Amniotic stem cell (primary cell): ENCODE results near the gene BACH1.

Source experiments
- DNase-seq: peaks from one replicate; lab custom pipeline; 2025; lab: John Stamatoyannopoulos, UW

Gene BACH1

DNA sequence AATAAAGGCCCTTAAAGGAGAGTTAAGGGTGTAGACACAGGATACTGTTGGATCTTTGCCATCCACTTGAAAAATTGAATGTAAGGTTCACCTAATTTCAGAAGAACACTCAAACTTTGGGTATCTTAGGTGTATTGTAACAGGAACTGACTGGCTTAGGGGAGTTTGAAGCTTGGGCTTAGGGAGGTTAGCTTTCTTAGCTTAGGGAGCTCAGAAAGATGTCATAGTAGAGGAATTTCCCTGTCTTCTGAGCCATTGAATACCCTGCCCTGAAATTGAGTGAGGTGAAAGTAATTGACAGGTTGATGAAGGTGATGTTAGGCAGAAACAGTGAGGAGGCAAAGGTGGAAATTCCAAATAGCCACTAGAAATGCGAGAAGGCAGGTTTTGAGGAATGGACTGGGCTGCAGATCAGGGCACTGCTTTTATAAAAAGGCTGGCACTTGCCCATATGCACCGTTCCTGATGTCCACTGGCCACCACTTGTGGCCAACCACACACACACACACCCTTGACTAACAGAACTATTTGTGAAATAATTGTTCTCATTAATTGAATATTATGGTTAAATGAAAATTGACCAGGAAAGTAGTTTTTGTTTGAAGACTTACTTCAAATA is 16.5 kb downstream of the BACH1 start:
- DNase-seq = no peak

DNA sequence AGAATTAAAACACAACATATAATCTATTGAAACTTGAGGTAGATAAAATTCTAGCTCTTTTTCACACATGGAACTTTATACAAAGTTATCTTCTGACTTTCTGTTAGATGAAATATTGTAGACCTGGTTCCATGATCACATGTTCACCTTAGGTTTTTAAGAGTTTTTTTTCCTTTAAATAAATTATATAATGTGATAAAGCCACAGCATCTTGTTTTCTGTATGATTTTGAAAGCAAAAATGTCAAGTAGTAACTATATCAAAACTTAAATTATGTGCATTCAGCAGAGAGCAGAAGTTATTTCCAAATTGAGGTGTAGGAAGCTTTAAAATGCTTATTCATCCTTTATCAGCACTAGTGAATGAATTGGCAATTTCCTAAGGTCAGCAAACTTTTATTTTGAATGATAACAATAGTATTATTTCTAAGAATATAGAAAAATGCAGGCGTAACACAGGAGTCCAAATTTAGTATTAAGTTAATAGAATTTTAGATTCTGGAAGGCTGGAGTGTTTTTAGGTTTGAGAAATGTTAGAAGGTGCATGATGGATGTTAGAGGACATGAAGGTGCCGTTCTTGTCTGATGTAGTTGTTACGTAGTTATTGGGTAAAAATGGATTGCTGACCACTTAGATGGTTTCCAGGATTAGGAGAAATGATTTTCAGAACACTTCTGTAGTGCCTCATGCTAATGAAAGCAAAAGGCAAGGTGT is 17.5 kb downstream of the BACH1 start:
- no peak for DNase-seq

DNA sequence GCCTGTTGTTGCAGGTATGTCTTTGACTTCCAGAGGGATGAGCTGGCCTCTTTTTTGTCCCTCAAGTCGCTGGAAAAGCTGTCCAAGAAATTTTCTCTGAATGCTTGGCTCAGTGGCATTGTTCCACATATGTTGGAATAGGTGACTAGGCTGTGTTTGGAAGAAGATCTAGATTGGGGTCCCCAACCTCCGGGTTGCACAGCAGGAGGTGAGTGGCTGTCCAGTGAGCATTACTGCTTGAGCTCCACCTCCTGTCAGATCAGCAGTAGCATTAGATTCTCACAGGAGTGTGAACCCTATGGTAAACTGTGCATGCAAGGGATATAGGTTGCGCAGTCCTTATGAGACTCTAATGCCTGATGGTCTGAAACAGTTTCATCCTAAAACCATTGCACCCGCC is 18.1 kb downstream of the BACH1 start:
- DNase-seq = no peak

DNA sequence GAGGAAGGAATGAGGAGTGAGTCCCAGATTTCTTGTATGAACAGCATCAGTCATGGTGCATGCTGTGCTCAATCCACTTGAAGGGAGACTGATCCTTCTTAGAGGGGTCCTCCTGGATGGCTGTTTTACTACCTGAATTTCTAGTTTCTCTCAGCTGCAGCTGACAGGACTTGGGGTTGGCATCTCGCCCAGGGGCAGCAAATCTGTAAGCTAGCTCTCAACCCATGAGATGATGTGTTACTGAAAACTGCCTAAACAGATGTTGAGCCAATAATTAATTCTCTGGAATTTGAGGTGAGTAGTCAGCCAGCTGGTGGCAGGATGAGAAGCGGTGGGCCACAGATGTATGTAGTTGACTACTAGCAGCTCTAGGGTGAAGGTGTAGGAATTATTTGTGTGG is 19.6 kb downstream of the BACH1 start:
- DNase-seq = no peak

DNA sequence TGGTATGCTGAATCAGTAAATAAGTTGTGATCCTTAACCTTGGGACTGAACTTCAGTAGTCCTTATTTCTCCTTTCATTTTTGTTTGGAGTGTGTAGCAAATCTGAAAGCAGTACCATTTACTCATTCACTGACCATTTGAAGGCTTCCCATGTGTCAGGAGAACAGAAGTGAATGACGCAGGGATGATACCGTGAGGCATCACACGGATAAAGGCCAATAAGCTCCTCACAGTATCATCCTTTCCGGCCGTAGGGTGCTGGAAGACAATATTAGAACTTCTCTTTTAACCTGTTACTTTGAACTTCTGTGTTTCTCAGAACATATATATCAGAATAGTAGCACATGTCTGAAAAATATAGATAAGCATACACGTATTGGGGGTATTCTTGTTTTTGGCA is 21.3 kb downstream of the BACH1 start:
- no peak for DNase-seq

DNA sequence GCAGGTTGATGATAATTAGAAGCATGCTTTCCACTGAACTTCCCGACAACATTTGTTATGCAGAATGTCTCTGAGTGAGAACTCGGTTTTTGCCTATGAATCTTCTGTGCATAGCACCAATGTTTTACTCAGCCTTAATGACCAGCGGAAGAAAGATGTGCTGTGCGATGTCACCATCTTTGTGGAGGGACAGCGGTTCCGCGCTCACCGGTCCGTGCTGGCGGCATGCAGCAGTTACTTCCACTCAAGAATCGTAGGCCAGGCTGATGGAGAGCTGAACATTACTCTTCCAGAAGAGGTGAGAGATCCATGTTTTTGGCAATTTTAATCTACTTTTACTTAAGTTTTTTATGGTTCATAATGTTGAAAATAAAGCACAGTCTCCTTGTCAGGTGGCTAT is 22.5 kb downstream of the BACH1 start:
- DNase-seq = no peak

DNA sequence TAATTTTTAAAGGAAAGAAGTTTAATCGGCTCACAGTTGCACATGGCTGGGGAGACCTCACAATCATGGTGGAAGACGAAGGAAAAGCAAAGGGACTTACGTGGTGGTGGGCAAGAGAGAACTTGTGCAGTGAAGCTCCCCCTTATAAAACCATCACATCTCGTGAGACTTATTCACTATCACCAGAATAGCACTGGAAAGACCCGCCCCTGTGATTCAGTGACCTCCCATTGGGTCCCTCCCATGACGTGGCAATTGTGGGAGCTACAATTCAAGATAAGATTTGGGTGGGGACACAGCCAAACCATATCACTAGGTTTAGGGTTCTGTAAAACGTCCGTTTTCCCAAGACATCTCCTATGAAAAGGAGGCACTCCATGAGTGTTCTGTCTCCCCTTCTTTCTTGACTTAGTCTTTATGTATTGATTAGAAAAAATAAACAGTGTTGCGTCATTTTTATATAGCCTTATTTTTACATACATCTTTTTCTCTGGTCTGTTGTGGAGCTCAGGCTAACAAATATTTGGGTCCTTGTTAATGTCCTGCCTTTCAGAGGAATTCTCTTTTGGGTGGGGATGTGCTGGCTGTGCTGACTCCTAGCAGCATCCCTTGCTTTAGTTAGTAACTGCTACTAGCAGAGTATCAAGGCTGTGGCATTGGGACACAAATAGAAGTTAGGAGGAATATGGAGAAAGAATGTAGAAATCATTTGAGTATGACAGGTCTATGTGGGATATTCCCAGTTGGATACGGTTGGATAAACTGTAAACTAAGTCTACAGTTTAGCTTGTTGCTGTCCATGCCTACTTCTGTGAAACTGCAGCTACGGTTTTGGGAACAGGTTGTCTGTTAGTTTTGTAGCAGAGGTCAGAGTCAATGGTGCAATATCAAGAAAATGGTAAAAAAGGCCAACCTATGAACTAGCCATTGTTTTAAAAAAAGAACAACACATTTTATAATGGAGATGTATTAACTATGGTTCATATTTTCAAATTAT is 23.5 kb downstream of the BACH1 start:
- DNase-seq = no peak

DNA sequence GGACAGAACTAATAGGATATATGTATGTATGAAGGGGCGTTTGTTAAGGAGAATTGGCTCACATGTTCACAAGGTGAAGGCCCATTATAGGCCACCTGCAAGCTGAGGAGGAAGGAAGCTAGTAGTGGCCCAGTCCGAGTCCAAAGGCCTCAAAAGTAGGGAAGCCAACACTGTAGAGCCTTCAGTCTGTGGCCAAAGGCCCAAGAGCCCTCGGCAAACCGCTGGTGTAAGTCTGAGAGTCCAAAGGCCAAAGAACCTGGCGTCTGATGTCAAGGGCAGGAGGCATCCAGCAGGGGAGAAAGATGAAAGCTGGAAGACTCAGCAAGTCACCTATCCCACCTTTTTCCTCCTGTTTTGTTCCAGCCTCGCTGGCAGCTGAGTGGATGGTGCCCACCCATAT is 24.5 kb downstream of the BACH1 start:
- no peak for DNase-seq

DNA sequence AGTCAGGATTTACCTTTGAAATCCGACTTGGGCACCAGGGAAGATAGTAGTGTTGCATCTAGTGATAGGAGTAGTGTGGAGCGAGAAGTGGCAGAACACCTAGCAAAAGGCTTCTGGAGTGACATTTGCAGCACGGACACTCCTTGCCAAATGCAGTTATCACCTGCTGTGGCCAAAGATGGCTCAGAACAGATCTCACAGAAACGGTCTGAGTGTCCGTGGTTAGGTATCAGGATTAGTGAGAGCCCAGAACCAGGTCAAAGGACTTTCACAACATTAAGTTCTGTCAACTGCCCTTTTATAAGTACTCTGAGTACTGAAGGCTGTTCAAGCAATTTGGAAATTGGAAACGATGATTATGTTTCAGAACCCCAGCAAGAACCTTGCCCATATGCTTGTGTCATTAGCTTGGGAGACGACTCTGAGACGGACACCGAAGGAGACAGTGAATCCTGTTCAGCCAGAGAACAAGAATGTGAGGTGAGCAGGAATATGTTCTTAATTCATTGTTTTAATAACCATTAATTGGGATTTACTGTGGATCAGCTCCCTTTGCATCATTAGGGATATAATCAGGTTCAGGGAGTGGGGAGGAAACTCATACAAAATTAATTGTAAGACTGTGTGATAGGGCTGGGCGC is 28.3 kb downstream of the BACH1 start:
- DNase-seq = no peak

DNA sequence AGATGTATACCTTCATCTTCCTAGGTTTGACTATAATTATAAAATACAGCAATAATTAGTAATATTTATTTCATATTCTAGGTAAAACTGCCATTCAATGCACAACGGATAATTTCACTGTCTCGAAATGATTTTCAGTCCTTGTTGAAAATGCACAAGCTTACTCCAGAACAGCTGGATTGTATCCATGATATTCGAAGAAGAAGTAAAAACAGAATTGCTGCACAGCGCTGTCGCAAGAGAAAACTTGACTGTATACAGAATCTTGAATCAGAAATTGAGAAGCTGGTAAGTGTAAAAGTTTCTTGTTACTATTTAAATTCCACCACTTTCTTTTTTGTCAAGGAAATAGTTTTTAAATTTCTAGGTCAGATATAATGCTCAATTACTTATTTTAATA is 30.7 kb downstream of the BACH1 start:
- DNase-seq = no peak

DNA sequence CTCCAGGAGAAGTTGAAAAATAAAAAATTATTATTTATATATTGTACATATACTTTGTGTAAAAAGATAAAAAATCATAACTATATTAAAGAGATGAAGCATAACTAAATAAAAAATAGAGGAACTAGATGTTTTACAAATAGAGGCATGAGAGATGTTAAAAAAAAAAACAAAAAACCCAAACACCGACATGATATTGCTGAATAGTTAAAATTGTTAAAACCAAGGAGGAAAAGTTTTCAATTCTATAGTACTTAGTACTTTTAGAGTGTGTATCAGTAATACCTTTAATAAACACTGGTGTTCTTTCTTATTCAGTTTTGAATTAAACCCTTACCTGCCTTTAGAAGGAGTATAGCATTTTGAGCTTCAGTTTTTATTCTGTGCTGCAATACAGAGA is 32.1 kb downstream of the BACH1 start:
- no peak for DNase-seq

DNA sequence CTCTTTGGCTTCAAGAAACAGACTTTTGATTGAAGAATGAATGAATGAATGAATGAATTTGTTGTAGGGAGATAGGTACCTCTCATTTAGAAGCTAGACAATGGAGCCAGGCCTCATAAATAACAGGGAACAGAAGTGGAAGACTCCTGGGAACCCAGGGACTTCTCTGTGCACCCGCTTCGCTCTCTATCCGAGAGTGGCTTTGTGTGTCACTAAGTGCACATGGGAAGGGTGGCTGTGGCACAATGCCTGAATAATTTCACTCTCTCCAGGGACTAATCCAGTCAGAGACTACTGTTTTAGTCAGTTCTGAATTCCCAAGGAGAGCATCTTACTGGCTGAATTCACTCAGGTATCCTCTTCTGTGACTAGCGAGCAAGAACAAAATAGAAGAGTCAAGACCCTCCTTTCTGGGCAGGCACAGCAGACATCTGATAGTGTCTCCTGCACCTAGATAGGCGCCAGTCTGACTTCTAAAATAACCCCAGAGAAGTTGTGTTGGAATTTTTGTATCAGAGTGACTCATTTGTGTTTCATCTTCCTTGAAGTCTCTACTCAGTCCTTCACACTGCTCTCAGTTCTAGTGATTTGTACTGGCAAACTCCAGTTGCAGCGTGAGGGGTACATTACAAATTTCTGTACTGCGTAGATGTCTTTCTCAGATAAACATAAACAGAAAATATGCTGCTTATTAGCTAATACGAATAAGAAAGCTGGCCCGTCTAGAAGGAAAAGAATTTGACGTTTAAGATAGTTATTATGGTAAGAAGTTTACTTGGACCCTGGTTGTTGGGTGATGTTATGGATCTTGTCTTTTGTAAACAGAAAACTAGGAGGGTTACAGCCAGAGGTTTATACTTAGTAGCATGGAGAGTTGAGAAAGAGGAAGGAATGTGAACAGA is 34.0 kb downstream of the BACH1 start:
- DNase-seq = no peak

DNA sequence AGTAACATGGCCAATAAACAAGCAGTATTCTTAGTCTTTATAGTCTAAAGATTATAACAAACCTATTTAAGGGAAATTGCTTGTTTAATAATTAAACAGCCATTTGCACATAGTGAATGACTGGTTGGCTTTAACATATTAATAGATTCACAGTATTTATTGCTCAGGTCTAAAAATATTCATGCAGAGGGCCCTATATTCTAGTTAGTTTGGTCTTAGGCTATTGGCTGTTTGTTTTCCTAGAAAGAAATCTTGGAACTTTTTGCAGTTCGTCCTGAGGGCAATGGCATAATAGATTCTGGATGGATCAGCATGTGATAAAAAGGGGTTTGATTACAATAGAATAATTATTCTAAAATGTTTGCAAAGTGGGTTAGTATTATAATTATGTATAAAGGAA is 34.7 kb downstream of the BACH1 start:
- DNase-seq = no peak

DNA sequence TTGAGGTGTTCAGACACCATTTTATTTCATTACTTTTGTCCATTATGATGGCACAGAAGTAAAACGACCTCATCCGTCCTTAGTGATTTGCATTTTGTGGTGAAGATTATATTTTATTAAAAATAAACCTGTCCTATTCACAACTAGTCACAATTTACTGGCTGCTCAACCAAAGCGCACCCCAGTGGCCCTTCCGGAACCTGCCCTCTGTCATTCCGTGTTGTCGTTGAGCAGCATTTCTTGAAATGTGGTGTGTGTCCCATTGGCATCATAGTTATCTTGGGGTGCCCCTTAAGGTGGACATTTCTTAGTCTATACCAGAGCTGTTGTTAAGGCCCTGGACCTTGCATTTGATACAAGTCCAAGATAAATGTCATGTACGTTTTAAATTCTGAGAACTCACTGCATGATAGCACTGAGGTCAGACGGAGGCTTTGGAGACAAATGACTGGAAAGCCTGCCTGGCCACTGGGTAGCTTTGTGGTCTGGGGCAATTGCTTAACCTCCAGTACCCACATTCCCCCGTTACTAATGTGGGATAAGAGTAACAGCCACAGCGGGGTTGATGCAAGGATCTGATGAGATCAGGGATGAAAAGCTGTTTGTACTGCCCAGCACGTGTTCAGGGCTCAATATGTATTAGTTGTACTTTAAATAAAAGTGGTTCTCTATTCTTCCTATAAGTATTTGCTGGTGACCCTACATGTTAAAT is 36.2 kb downstream of the BACH1 start:
- DNase-seq = no peak

DNA sequence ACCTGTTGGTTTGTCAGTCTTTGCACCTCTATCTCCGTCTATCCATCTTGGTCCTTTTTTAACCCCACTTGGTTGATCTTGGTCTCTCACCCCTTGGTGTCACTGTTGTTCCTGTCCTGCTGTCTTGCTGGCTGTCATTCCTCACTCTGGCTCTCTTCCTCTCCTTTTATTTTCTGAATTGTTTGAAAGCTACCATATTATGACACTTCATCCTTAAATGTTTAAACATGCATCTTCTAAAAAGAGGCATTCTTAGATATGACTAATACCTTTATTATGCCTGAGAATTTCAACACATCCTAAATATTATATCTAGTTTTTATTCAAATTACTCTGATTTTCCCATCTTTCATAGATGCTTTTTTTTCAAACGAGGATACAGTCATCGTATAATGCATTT is 37.0 kb downstream of the BACH1 start:
- DNase-seq = no peak

DNA sequence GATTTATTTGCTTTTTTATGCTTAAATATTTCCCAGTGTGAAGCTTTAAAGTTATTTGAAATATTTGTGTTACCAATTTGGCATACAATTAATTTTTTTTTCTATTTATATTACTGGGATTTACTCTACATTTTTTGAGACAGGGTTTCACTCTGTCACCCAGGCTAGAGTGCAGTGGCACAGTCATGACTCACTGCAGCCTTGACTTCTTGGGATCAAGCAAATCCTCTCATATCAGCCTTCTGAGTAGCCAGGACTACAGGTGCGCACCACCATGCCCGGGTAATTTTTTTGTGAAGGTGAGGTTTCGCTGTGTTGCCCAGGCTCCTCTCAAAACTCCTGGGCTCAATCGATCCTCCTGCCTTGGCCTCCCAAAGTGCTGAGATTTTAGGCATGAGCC is 39.5 kb downstream of the BACH1 start:
- DNase-seq = no peak

DNA sequence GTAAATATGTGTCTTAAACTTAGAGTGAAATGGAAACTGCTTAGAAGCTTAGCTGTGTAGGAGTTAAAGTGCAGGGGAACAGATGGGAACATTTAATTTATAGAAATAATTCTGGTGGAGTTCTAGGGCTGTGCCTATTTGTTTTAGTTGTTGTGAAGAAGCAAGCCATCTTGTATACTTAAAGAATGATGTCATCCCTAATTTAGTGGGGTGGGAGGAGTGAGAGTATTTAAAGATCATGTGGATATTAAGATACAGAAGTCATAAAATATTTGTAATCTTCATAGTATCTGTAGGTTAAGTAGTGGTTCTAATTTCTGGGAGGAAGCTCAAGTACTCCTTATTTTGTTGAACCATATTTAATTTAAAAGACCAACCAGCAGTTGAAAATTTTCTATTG is 41.5 kb downstream of the BACH1 start:
- no peak for DNase-seq

DNA sequence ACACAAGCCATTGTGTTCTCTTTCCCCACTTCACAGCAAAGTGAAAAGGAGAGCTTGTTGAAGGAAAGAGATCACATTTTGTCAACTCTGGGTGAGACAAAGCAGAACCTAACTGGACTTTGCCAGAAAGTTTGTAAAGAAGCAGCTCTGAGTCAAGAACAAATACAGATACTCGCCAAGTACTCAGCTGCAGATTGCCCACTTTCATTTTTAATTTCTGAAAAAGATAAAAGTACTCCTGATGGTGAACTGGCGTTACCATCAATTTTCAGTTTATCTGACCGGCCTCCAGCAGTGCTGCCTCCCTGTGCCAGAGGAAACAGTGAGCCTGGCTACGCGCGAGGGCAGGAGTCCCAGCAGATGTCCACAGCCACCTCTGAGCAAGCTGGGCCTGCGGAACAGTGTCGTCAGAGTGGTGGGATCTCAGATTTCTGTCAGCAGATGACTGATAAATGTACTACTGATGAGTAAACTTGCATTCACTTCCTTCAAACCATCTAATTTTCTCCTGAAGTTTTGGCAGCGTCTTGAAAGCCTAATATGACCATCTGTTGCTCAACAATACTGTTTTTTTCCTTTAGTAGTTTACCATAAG is 43.7 kb downstream of the BACH1 start:
- DNase-seq = no peak

DNA sequence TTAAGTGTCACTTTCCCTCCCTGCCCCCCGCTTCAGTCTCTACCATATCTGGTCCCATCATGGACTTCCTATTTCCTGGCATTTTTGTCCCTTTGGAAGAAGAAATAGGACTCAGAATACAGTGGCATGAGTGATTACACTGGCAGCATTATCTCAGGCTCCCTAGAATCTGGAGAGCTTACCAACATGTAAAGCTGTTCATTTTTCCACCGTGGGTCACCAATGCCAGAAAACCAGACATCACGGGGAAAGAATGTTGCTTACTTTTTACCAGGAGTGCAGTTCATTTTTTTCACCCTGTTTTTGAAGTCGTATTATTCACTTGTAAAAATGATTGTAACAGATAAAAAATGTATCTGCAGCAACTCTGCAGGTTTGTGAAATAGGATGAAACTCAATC is 44.8 kb downstream of the BACH1 start:
- peak; percentile 31 for DNase-seq

DNA sequence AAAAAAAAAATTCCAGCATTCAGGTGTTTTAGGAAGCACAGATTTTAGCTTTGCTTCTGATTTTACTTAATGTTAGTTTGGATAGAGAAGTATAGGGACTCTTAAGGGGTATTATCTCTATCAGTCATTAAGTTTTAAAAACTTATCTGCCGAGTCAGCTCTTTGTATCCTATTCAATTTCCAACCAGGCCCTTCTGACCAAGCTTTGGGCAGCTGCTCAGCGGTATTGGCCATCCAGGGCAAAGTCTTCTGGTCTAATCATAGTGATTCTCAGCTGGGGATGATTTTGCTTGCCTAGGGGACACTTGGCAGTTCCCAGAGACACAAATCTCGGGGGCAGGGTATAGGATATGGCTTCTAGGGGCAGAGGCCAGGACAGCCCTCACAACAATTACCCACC is 47.6 kb downstream of the BACH1 start:
- no peak for DNase-seq
